SK-N-SH treated with all-trans-retinoic acid at 6 μM for 48 hours (cell line): Measurements from ENCODE around the gene TMC4.

ENCODE experiments used
- CSDC2 ChIP-seq: fragments of 250-450 bp; sonication (Bioruptor Pico); IDR thresholded peaks from 2 replicates; pipeline ENCODE4 v1.5.0; 2020; ENCODE audit warnings: mild to moderate bottlenecking, moderate library complexity
- CSRNP3 ChIP-seq: fragments of 250-450 bp; sonication (Bioruptor Pico); IDR thresholded peaks from 2 replicates; pipeline ENCODE4 v1.5.1; 2021; ENCODE audit warnings: mild to moderate bottlenecking, moderate library complexity
- GLIS3 ChIP-seq: fragments of 250-450 bp; sonication (Bioruptor Pico); IDR thresholded peaks from 2 replicates; pipeline ENCODE4 v1.5.0; 2020; ENCODE audit warnings: mild to moderate bottlenecking, moderate library complexity
- ISL1 ChIP-seq: fragments of 250-450 bp; sonication (Bioruptor Pico); IDR thresholded peaks from 2 replicates; pipeline ENCODE4 v2.1.2; 2022; ENCODE audit warnings: mild to moderate bottlenecking, moderate library complexity
- OSR1 ChIP-seq: fragments of 250-450 bp; sonication (Bioruptor Pico); IDR thresholded peaks from 2 replicates; pipeline ENCODE4 v1.8.0; 2022; ENCODE audit warnings: moderate library complexity, mild to moderate bottlenecking, inconsistent platforms
- PATZ1 ChIP-seq: fragments of 250-450 bp; sonication (Bioruptor Pico); IDR thresholded peaks from 2 replicates; pipeline ENCODE4 v1.8.0; 2020; ENCODE audit warnings: mild to moderate bottlenecking, moderate library complexity, borderline replicate concordance
- POU6F1 ChIP-seq: fragments of 250-450 bp; sonication (Bioruptor Pico); IDR thresholded peaks from 2 replicates; pipeline ENCODE4 v1.8.0; 2021; ENCODE audit warnings: low read depth, mild to moderate bottlenecking, moderate library complexity, borderline replicate concordance
- RARB ChIP-seq: fragments of 250-450 bp; sonication (Bioruptor Pico); IDR thresholded peaks from 2 replicates; pipeline ENCODE4 v1.8.0; 2021; ENCODE audit warnings: mild to moderate bottlenecking, moderate library complexity
- TCF4 ChIP-seq: fragments of 250-450 bp; sonication (Bioruptor Pico); IDR thresholded peaks from 2 replicates; pipeline ENCODE4 v1.8.0; 2021; ENCODE audit warnings: mild to moderate bottlenecking, moderate library complexity, borderline replicate concordance
- TOX ChIP-seq: fragments of 250-450 bp; sonication (Bioruptor Pico); IDR thresholded peaks from 2 replicates; pipeline ENCODE4 v1.8.0; 2021; ENCODE audit warnings: mild to moderate bottlenecking, moderate library complexity, borderline replicate concordance
- ZFP3 ChIP-seq: fragments of 250-450 bp; sonication (Bioruptor Pico); IDR thresholded peaks from 2 replicates; pipeline ENCODE4 v1.5.0; 2020; ENCODE audit warnings: mild to moderate bottlenecking, moderate library complexity

GRCh38 chr19:54189145-54189734 lies 16.3 kb upstream of the TMC4 start, which contains the start of gene MBOAT7:
- no peak for TF ChIP-seq OSR1
- no peak for TF ChIP-seq ZFP3 (CRISPR knock-in tag)
- no peak for TF ChIP-seq CSRNP3 (CRISPR knock-in tag)
- no peak for TF ChIP-seq RARB
- TF ChIP-seq ISL1 (CRISPR knock-in tag), result no peak
- no peak for TF ChIP-seq GLIS3
- TF ChIP-seq CSDC2, result no peak
- TF ChIP-seq PATZ1, result no peak
- no peak for TF ChIP-seq TOX (CRISPR knock-in tag)
- TF ChIP-seq POU6F1 (CRISPR knock-in tag), result no peak
- no peak for TF ChIP-seq TCF4 (CRISPR knock-in tag)
